ENCODE results near the gene IWS1. TPM values are rescaled to one million over a fixed set of nuclear protein-coding genes. Genes with fewer than 3 reads are reported as not detected.

IWS1 gene
- total RNA-seq, 2 experiments from 2014 or later: 49.2 to 56.9 TPM

DNA sequence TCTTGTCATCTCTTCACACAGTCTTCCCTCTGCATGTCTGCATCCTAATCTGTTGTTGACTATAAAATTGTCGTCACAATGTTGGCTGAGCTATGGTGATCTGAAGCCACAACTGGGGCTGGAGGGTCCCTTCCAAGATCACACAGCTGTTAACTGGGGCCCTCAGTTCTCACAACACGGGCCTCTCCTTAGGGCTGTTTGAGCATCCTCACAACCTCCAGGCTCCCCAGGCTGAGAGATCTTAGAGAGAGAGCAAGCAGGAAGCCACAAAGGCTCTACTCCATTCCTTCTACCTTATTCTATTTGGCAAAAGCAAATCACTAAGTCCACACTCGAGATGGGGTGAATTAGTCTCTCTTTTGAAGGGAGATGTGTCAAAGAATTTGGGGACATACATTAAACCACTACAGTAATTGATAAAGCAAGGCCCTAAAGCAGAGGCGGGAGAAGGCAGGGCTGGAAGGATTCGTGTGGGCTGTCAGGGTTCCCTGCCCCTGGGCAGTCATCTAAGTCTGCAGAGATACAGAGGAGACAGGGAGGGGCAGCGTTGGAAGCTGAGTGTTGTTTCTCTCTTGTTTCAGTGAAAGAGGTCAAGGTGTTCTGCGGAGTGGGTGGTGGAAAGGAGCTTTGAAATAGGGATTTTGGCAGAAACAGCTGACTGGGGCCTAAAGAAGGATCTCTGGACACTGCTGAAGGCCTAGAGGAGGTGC, 25.1 kb upstream of the IWS1 start:
- H3K27ac ChIP-seq (ENCODE audit: low read depth, low read length, poor library complexity, severe bottlenecking): no peak overlapping the region
- no peak overlapping the region for H3K4me3 ChIP-seq (ENCODE audit: low read depth, low read length, poor library complexity, severe bottlenecking)
- no TSS peak for BruUV-seq (replicated peaks)
- intact Hi-C loops (cut with micrococcal nuclease; ENCODE audit: unreplicated experiment): no loop called here
- H3K9me3 ChIP-seq (ENCODE audit: low read length): no peaks in the 10 kb centered on the region
- H3K4me2 ChIP-seq (ENCODE audit: low read length): no peak overlapping the region
- H2AFZ ChIP-seq (ENCODE audit: low read length): no peak overlapping the region
- no peaks in the 10 kb centered on the region for H3K4me1 ChIP-seq (ENCODE audit: insufficient read depth, low read length, poor library complexity, severe bottlenecking)
- H3K36me3 ChIP-seq (ENCODE audit: insufficient read depth, low read length): no peaks in the 10 kb centered on the region
- CTCF ChIA-PET (ENCODE audit: unreplicated experiment): interaction anchor here (1.4 kb wide), 1 partner anchor 40 kb away, joined by 4 read pairs; no protein-coding TSS in a partner anchor
- H4K20me1 ChIP-seq (ENCODE audit: insufficient read depth, low read length): no peaks in the 10 kb centered on the region
- no peaks in the 10 kb centered on the region for H3K79me2 ChIP-seq (ENCODE audit: insufficient read depth, low read depth, low read length)
- no peak for DNase-seq (ENCODE audit: low spot score)
- no peaks in the 10 kb centered on the region for H3K9me2 ChIP-seq (ENCODE audit: insufficient read depth, low read length)
- TF ChIP-seq, protein P1, sequence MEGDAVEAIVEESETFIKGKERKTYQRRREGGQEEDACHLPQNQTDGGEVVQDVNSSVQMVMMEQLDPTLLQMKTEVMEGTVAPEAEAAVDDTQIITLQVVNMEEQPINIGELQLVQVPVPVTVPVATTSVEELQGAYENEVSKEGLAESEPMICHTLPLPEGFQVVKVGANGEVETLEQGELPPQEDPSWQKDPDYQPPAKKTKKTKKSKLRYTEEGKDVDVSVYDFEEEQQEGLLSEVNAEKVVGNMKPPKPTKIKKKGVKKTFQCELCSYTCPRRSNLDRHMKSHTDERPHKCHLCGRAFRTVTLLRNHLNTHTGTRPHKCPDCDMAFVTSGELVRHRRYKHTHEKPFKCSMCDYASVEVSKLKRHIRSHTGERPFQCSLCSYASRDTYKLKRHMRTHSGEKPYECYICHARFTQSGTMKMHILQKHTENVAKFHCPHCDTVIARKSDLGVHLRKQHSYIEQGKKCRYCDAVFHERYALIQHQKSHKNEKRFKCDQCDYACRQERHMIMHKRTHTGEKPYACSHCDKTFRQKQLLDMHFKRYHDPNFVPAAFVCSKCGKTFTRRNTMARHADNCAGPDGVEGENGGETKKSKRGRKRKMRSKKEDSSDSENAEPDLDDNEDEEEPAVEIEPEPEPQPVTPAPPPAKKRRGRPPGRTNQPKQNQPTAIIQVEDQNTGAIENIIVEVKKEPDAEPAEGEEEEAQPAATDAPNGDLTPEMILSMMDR (conservative IDR thresholded peaks at IDR 0.05; ENCODE audit: low read length): no peak
- no peak for TF ChIP-seq EZH2phosphoT487 (IDR thresholded peaks at IDR 0.05; ENCODE audit: borderline replicate concordance, low read depth, low read length)
- POLR2A ChIA-PET: interaction anchor here (0.6 to 1.1 kb wide), 2 partner anchors 12 to 281 kb away, joined by 3 to 4 read pairs; no protein-coding TSS in a partner anchor

DNA sequence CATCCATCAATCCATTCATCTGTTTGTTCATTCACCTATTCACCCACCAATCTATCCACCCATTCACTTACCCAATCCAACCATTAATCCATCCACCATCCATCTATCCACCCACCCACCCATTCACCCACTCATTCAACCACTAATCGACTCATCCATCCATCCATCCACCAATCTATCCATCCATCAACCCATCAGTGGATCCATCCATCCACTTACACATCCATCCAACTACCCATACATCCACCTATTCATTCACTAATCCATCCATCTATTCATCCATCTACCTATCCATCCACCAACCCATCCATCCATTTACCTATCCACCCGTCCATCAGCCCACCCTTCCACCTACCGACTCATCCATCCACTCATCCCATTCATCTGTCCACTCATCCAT, 20.5 kb upstream of the IWS1 start:
- no peak overlapping the region for H3K4me2 ChIP-seq (ENCODE audit: low read length)
- no peak overlapping the region for H2AFZ ChIP-seq (ENCODE audit: low read length)
- intact Hi-C loops (cut with micrococcal nuclease; ENCODE audit: unreplicated experiment): no loop called here
- no peaks in the 10 kb centered on the region for H3K4me1 ChIP-seq (ENCODE audit: insufficient read depth, low read length, poor library complexity, severe bottlenecking)
- H3K9me2 ChIP-seq (ENCODE audit: insufficient read depth, low read length): no peaks in the 10 kb centered on the region
- DNase-seq (ENCODE audit: low spot score): no peak
- no peak overlapping the region for H3K27ac ChIP-seq (ENCODE audit: low read depth, low read length, poor library complexity, severe bottlenecking)
- TF ChIP-seq EZH2phosphoT487 (IDR thresholded peaks at IDR 0.05; ENCODE audit: borderline replicate concordance, low read depth, low read length): no peak
- TF ChIP-seq, protein P1 (conservative IDR thresholded peaks at IDR 0.05; ENCODE audit: low read length): no peak
- no peaks in the 10 kb centered on the region for H3K36me3 ChIP-seq (ENCODE audit: insufficient read depth, low read length)
- CTCF ChIA-PET (ENCODE audit: unreplicated experiment): no interaction called here
- H4K20me1 ChIP-seq (ENCODE audit: insufficient read depth, low read length): no peaks in the 10 kb centered on the region
- no peak overlapping the region for H3K4me3 ChIP-seq (ENCODE audit: low read depth, low read length, poor library complexity, severe bottlenecking)
- POLR2A ChIA-PET: no interaction called here
- H3K79me2 ChIP-seq (ENCODE audit: insufficient read depth, low read depth, low read length): no peaks in the 10 kb centered on the region
- BruUV-seq (replicated peaks): no TSS peak
- H3K9me3 ChIP-seq (ENCODE audit: low read length): no peaks in the 10 kb centered on the region

DNA sequence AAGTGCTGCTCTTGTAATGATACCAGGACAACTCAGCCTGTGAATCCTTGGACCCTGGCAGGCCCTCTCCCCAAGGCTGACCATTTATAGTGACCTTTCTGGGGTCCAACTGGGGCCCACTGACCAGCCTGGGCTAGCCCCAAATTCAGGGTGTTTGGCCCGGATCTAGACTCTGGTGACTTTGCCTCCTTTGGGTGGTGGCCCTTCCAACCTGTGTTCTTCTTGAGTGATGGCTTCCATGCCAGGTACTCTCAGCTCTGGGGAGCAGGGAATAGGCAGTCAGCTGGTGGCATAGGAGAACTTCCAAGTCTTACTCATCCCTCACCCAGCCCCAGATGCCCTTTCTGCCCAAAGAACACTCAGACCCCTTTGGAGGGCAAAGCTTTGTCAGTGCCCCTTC, 19.5 kb upstream of the IWS1 start:
- DNase-seq (ENCODE audit: low spot score): no peak
- no peak for TF ChIP-seq EZH2phosphoT487 (IDR thresholded peaks at IDR 0.05; ENCODE audit: borderline replicate concordance, low read depth, low read length)
- TF ChIP-seq, protein P1 (conservative IDR thresholded peaks at IDR 0.05; ENCODE audit: low read length): no peak
- no peaks in the 10 kb centered on the region for H3K4me1 ChIP-seq (ENCODE audit: insufficient read depth, low read length, poor library complexity, severe bottlenecking)
- no peak overlapping the region for H3K4me2 ChIP-seq (ENCODE audit: low read length)
- no peaks in the 10 kb centered on the region for H3K9me3 ChIP-seq (ENCODE audit: low read length)
- H3K79me2 ChIP-seq (ENCODE audit: insufficient read depth, low read depth, low read length): no peaks in the 10 kb centered on the region
- POLR2A ChIA-PET: interaction anchor here (1.0 kb wide), 1 partner anchor 203 kb away, joined by 7 read pairs; no protein-coding TSS in a partner anchor
- BruUV-seq (replicated peaks): no TSS peak
- no peak overlapping the region for H3K4me3 ChIP-seq (ENCODE audit: low read depth, low read length, poor library complexity, severe bottlenecking)
- CTCF ChIA-PET (ENCODE audit: unreplicated experiment): interaction anchor here (0.6 kb wide), 1 partner anchor 94 kb away, joined by 3 read pairs; no protein-coding TSS in a partner anchor
- H4K20me1 ChIP-seq (ENCODE audit: insufficient read depth, low read length): no peaks in the 10 kb centered on the region
- no peaks in the 10 kb centered on the region for H3K9me2 ChIP-seq (ENCODE audit: insufficient read depth, low read length)
- intact Hi-C loops (cut with micrococcal nuclease; ENCODE audit: unreplicated experiment): no loop called here
- H3K27ac ChIP-seq (ENCODE audit: low read depth, low read length, poor library complexity, severe bottlenecking): no peak overlapping the region
- H3K36me3 ChIP-seq (ENCODE audit: insufficient read depth, low read length): no peaks in the 10 kb centered on the region
- no peak overlapping the region for H2AFZ ChIP-seq (ENCODE audit: low read length)

All from OCI-LY7 (cell line).